Lung (tissue), 12 donors: ENCODE results near the gene UBE2V1. TPM values are rescaled to one million over a fixed set of nuclear protein-coding genes. Genes with fewer than 3 reads are reported as not detected.

Experiments
- ATAC-seq: fragments of 200-7000 bp; cut with Tn5 transposase; one replicate; pipeline ENCODE4 v1.9.1; 2020; ENCODE audit warnings: moderate number of reproducible peaks; ENCODE audit not compliant: insufficient read depth, low FRiP score
- DNase-seq, 3 donors: peaks; one replicate each; pipeline ENCODE4 v3.0.0-alpha.2; 2013 to 2017
- H3K27ac ChIP-seq, 2 donors: one replicate each; pipeline ENCODE4 v1.5.1; 2013; ENCODE audit warnings: mild to moderate bottlenecking in 2 of 2, moderate library complexity in 2 of 2, control low read depth in 1 of 2, inconsistent platforms in 1 of 2, low read depth in 1 of 2, low read length in 1 of 2
- H3K27me3 ChIP-seq, 3 donors: one replicate each; pipeline ENCODE4 v1.5.1; 2013; ENCODE audit warnings: low read length in 2 of 3; ENCODE audit not compliant: control insufficient read depth in 3 of 3, insufficient read depth in 3 of 3
- H3K36me3 ChIP-seq, 4 donors: one replicate each; pipeline ENCODE4 v1.5.1; 2013; ENCODE audit warnings: low read length in 4 of 4, mild to moderate bottlenecking in 1 of 4, moderate library complexity in 1 of 4; ENCODE audit not compliant: control insufficient read depth in 4 of 4, insufficient read depth in 4 of 4
- H3K4me1 ChIP-seq, 5 donors: one replicate each; pipeline ENCODE4 v1.5.1; 2013; ENCODE audit warnings: low read length in 5 of 5, mild to moderate bottlenecking in 2 of 5, moderate library complexity in 1 of 5; ENCODE audit not compliant: control insufficient read depth in 5 of 5, insufficient read depth in 5 of 5
- H3K4me3 ChIP-seq: one replicate; pipeline ENCODE4 v1.5.1; 2013; ENCODE audit warnings: mild to moderate bottlenecking, control low read depth, moderate library complexity
- H3K9ac ChIP-seq, 2 donors: one replicate each; pipeline ENCODE4 v1.5.1; 2013; ENCODE audit warnings: low read length in 2 of 2, control low read depth in 1 of 2; ENCODE audit not compliant: insufficient read depth in 1 of 2
- H3K9me3 ChIP-seq, 4 donors: one replicate each; pipeline ENCODE4 v1.5.1; 2013; ENCODE audit warnings: low read length in 3 of 4, mild to moderate bottlenecking in 1 of 4, moderate library complexity in 1 of 4; ENCODE audit not compliant: control insufficient read depth in 4 of 4, insufficient read depth in 3 of 4
- WGBS, 2 donors: extraction: QIAGEN DNeasy Blood & Tissue Kit; methylation state at CpG; one replicate each; pipeline ENCODE4 v1.1.7; 2013; 5-methylcytosine and 5-hydroxymethylcytosine counted together
- polyA plus RNA-seq, 2 donors: library from polyadenylated mRNA; stranded (reverse); fragments of 200-250 nt; gene quantifications; one replicate each; pipeline ENCODE4 v1.2.1, GENCODE V29; 2013
- total RNA-seq, 2 donors: library from RNA; depleted of rRNA in 1 of 2; stranded (reverse); fragments of >200 nt in 1 of 2; gene quantifications; one replicate each; pipeline ENCODE4 v1.2.1, GENCODE V29; 2014 to 2021
- TF ChIP-seq, protein P1 (sequence below): IDR thresholded peaks from 2 replicates; pipeline ENCODE4 v1.5.1; 2012; ENCODE audit warnings: mild to moderate bottlenecking; ENCODE audit errors: control extremely low read depth, extremely low read depth
- donor health status: control.
- donor health status: control.
- donor health status: Bipolar disorder and iron deficiency.
- donor health status: healthy.
- donor health status: DM: yes; HTN: yes; CAD: no.

Gene UBE2V1
- total and polyA plus RNA-seq, 4 donors = 56.4 to 103 (median 69.2) TPM

- 82 to 92% methylated on average over 10 of the region's 10 CpGs for WGBS, 2 donors
- DNase-seq = no peak
- H3K4me1 ChIP-seq = peaks cover 0 to 36% (median 7%) of the 10 kb centered on the region in 5 donors
- no peak for ATAC-seq
- no peaks in the 10 kb centered on the region for H3K36me3 ChIP-seq
- H3K4me3 ChIP-seq = no peak overlapping the region
- no peaks in the 10 kb centered on the region for H3K9me3 ChIP-seq
- no peak overlapping the region for H3K9ac ChIP-seq
- H3K27me3 ChIP-seq = no peaks in the 10 kb centered on the region
- TF ChIP-seq, protein P1, sequence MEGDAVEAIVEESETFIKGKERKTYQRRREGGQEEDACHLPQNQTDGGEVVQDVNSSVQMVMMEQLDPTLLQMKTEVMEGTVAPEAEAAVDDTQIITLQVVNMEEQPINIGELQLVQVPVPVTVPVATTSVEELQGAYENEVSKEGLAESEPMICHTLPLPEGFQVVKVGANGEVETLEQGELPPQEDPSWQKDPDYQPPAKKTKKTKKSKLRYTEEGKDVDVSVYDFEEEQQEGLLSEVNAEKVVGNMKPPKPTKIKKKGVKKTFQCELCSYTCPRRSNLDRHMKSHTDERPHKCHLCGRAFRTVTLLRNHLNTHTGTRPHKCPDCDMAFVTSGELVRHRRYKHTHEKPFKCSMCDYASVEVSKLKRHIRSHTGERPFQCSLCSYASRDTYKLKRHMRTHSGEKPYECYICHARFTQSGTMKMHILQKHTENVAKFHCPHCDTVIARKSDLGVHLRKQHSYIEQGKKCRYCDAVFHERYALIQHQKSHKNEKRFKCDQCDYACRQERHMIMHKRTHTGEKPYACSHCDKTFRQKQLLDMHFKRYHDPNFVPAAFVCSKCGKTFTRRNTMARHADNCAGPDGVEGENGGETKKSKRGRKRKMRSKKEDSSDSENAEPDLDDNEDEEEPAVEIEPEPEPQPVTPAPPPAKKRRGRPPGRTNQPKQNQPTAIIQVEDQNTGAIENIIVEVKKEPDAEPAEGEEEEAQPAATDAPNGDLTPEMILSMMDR = no peak
- no peak overlapping the region for H3K27ac ChIP-seq
Measured at GRCh38 chr20:50049442-50050026, 63.4 kb downstream of the UBE2V1 start.

DNA sequence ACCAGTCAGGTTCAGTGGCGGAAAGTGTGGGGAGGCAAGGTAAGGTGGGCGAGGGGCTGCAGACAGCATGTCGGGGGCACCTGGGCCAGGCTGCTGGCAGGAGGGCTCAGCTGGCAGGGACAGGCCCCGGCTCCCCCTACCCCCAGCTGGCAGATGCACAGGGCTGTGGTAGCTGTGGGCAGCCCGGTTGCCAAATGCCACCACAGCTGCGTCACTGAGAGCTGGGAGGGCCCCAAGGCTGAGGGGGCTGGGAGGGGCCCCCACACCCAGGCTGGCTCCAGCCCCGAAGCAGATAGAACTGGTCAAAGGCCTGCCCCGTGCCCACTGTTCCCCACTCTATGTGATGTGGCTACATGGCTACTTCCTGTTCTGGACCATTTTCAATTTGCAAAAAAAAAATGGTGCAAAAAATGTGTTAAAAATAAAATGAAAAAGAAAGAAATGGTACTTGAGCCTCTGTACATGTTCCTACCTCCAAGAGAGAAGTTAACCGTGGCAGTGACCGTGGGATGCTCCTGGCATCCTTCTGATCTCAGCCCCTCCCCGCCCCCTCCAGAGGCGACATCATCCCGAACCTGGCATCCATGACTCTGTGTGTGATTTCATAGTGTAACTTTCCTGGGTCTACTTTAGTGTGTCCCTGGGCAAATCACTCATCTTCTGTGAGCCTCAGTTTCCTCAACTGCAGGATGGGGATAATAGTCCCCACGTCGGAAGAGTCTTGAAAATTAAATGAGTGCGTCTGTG, 64.4 kb downstream of the UBE2V1 start:
- ATAC-seq (no peak), DNase-seq (peak in 1 of 3 donors; percentile 28)
- H3K9ac ChIP-seq = no peak overlapping the region
- no peaks in the 10 kb centered on the region for H3K9me3 ChIP-seq
- H3K27ac ChIP-seq = peak overlapping the region in 1 of 2 donors; percentile 9
- TF ChIP-seq, protein P1 = no peak
- H3K4me1 ChIP-seq = peaks cover 0 to 28% (median 5%) of the 10 kb centered on the region in 5 donors
- no peaks in the 10 kb centered on the region for H3K36me3 ChIP-seq
- WGBS, 2 donors = 53 to 66% methylated on average over 15 to 16 of the region's 16 CpGs
- no peak overlapping the region for H3K4me3 ChIP-seq
- H3K27me3 ChIP-seq = no peaks in the 10 kb centered on the region

DNA sequence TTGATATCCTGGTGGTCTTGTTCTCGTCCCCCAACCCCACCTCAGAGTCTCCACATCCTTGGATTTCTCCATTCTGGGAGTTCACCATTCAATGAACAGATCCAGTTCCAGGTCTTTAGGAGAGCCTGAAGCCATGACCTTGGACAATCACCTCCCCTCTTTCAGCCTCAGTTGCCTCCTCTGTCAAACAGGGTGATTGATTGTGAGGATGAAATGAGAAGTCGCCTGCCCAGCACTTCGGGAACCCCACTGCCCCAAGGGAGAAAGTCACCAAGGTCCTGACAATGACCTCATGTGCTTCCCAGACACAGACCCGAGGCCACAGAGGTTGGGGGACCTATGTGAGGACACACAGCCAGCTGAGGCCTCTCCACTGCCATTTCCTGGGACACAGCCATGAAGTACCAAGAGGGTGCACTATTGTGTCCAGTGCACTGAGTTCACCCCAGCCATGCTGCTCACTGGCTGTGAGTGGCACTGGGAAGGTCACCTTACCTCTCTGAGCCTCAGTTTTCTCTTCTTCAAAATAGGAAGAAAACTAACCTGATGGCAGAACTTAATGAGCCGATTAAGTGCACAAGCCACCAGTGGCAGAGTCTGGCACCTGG, 68.5 kb downstream of the UBE2V1 start:
- no peak overlapping the region for H3K4me3 ChIP-seq
- TF ChIP-seq, protein P1 = no peak
- ATAC-seq = no peak
- peak overlapping the region in 1 of 2 donors; percentile 63 for H3K27ac ChIP-seq
- no peaks in the 10 kb centered on the region for H3K27me3 ChIP-seq
- DNase-seq = no peak
- H3K4me1 ChIP-seq = peaks cover 0 to 36% (median 15%) of the 10 kb centered on the region in 5 donors
- 65 to 77% methylated on average over 5 of the region's 5 CpGs for WGBS, 2 donors
- H3K9ac ChIP-seq = no peak overlapping the region
- H3K36me3 ChIP-seq = no peaks in the 10 kb centered on the region
- H3K9me3 ChIP-seq = no peaks in the 10 kb centered on the region
